Measurements from ENCODE around the gene CRADD. TPM values are rescaled to one million over a fixed set of nuclear protein-coding genes. Genes with fewer than 3 reads are reported as not detected.

Gene CRADD
- total and polyA plus RNA-seq, 2 donors (not counting 1 experiment from before 2014, with no cell fraction given) = 5.8 to 15.1 TPM

GRCh38 chr12:93913845-93914244 lies 236.7 kb downstream of the CRADD start:
- peaks cover 19% of the 10 kb centered on the region for H3K27me3 Mint-ChIP-seq
- no peaks in the 10 kb centered on the region for H3K4me1 ChIP-seq (ENCODE audit: control insufficient read depth in 2 of 2, insufficient read depth in 2 of 2, low read length in 2 of 2)
- H3K9me3 Mint-ChIP-seq (ENCODE audit: insufficient read depth) = peaks cover 2% of the 10 kb centered on the region
- no peaks in the 10 kb centered on the region for H4K20me1 ChIP-seq (ENCODE audit: control insufficient read depth, insufficient read depth, low read length, poor library complexity, severe bottlenecking)
- no peak for ATAC-seq (ENCODE audit: low read depth)
- no peaks in the 10 kb centered on the region for H3K4me1 Mint-ChIP-seq
- intact Hi-C loops (cut with micrococcal nuclease) = no loop called here
- no peak overlapping the region for H3K27ac ChIP-seq (ENCODE audit: low read length in 2 of 2)
- H3K9ac ChIP-seq (ENCODE audit: low read length) = no peak overlapping the region
- no peak for TF ChIP-seq CTCF (IDR thresholded peaks at IDR 0.05)
- TF ChIP-seq EZH2 (IDR thresholded peaks at IDR 0.05; ENCODE audit: borderline replicate concordance, insufficient read depth, low read depth, low read length, poor library complexity, severe bottlenecking) = no peak
- CTCF ChIA-PET = no interaction called here
- H3K27me3 ChIP-seq (replicated peaks in 1 of 4; ENCODE audit: control extremely low read depth in 1 of 4, control insufficient read depth in 3 of 4, insufficient read depth in 4 of 4, low read length in 3 of 4) = peaks cover 0 to 3% (median 0%) of the 10 kb centered on the region in 4 experiments
- H3K4me2 ChIP-seq (replicated peaks; ENCODE audit: low read depth, low read length, poor library complexity, severe bottlenecking) = no peak overlapping the region
- no peaks in the 10 kb centered on the region for H3K36me3 ChIP-seq (replicated peaks in 1 of 2; ENCODE audit: control extremely low read depth in 1 of 2, control insufficient read depth in 1 of 2, extremely low read depth in 1 of 2, insufficient read depth in 2 of 2, low read length in 1 of 2)
- no peak overlapping the region for H3K4me3 Mint-ChIP-seq
- DNase-seq = no peak
- peaks cover 0 to 3% (median 0%) of the 10 kb centered on the region in 3 donors for H3K9me3 ChIP-seq (ENCODE audit: control extremely low read depth in 1 of 3, control insufficient read depth in 2 of 3, insufficient read depth in 1 of 3, low read length in 2 of 3)
- H3K4me3 ChIP-seq (ENCODE audit: control extremely low read depth in 1 of 5, extremely low read depth in 1 of 5, insufficient read depth in 1 of 5, low read depth in 2 of 5, low read length in 4 of 5) = no peak overlapping the region
- no peak overlapping the region for H2AFZ ChIP-seq (ENCODE audit: insufficient read depth, low read depth, low read length, poor library complexity, severe bottlenecking)
- H3K79me2 ChIP-seq (ENCODE audit: control insufficient read depth, insufficient read depth, low read length) = no peaks in the 10 kb centered on the region
- POLR2A ChIA-PET = no interaction called here
- no peak overlapping the region for H3K27ac Mint-ChIP-seq

- Histone ChIP-seq H3K27ac (ENCODE audit: low read length in 2 of 2) (no peak overlapping the region), H3K9ac (ENCODE audit: low read length) (no peak overlapping the region), H3K4me3 (ENCODE audit: control extremely low read depth in 1 of 5, extremely low read depth in 1 of 5, insufficient read depth in 1 of 5, low read depth in 2 of 5, low read length in 4 of 5) (no peak overlapping the region), H3K79me2 (ENCODE audit: control insufficient read depth, insufficient read depth, low read length) (no peaks in the 10 kb centered on the region), H3K9me3 (ENCODE audit: control extremely low read depth in 1 of 3, control insufficient read depth in 2 of 3, insufficient read depth in 1 of 3, low read length in 2 of 3) (peaks cover 0 to 3% (median 0%) of the 10 kb centered on the region in 3 donors), H3K36me3 (replicated peaks in 1 of 2; ENCODE audit: control extremely low read depth in 1 of 2, control insufficient read depth in 1 of 2, extremely low read depth in 1 of 2, insufficient read depth in 2 of 2, low read length in 1 of 2) (no peaks in the 10 kb centered on the region), H3K27me3 (replicated peaks in 1 of 4; ENCODE audit: control extremely low read depth in 1 of 4, control insufficient read depth in 3 of 4, insufficient read depth in 4 of 4, low read length in 3 of 4) (peaks cover 0 to 3% (median 0%) of the 10 kb centered on the region in 4 experiments), H3K4me1 (ENCODE audit: control insufficient read depth in 2 of 2, insufficient read depth in 2 of 2, low read length in 2 of 2) (no peaks in the 10 kb centered on the region), H2AFZ (ENCODE audit: insufficient read depth, low read depth, low read length, poor library complexity, severe bottlenecking) (no peak overlapping the region), H3K4me2 (replicated peaks; ENCODE audit: low read depth, low read length, poor library complexity, severe bottlenecking) (no peak overlapping the region), H4K20me1 (ENCODE audit: control insufficient read depth, insufficient read depth, low read length, poor library complexity, severe bottlenecking) (no peaks in the 10 kb centered on the region)
- Mint-ChIP-seq H3K4me3 (no peak overlapping the region), H3K4me1 (no peaks in the 10 kb centered on the region), H3K27me3 (peaks cover 20% of the 10 kb centered on the region), H3K9me3 (ENCODE audit: insufficient read depth) (peaks cover 2% of the 10 kb centered on the region), H3K27ac (no peak overlapping the region)
- POLR2A ChIA-PET = no interaction called here
- DNase-seq = no peak
- intact Hi-C loops (cut with micrococcal nuclease) = no loop called here
- no peak for TF ChIP-seq EZH2 (IDR thresholded peaks at IDR 0.05; ENCODE audit: borderline replicate concordance, insufficient read depth, low read depth, low read length, poor library complexity, severe bottlenecking)
- CTCF ChIA-PET = no interaction called here
- WGBS (ENCODE audit: insufficient coverage) = 90% methylated on average over 4 of the region's 5 CpGs
- no peak for ATAC-seq (ENCODE audit: low read depth)
Observed at GRCh38 chr12:93914281-93914680, 237.1 kb downstream of the CRADD start.
